KOPT-K1 (cell line): ENCODE data around the gene ATG10.

Source experiments
- H3K27ac ChIP-seq: fragments of 200-600 bp; sonication (generic); 2 replicates; pipeline ENCODE4 v1.5.1; 2016; ENCODE audit warnings: antibody characterized with exemption, mild to moderate bottlenecking, low read depth, low read length; ENCODE audit not compliant: poor library complexity, severe bottlenecking
- H3K36me3 ChIP-seq: fragments of 200-600 bp; sonication (generic); 2 replicates; pipeline ENCODE4 v1.5.1; 2017; ENCODE audit warnings: antibody characterized with exemption, mild to moderate bottlenecking, low read length, moderate library complexity; ENCODE audit not compliant: insufficient read depth
- H3K9me3 ChIP-seq: fragments of 200-600 bp; sonication (generic); 2 replicates; pipeline ENCODE4 v1.5.1; 2017; ENCODE audit warnings: antibody characterized with exemption, low read length, mild to moderate bottlenecking; ENCODE audit not compliant: insufficient read depth, poor library complexity, severe bottlenecking

The ATG10 gene

GRCh38 chr5:82150559-82150958 lies 178.7 kb downstream of the ATG10 start:
- H3K27ac ChIP-seq = no peak overlapping the region
- no peaks in the 10 kb centered on the region for H3K9me3 ChIP-seq
- H3K36me3 ChIP-seq = no peaks in the 10 kb centered on the region

- H3K36me3 ChIP-seq = no peaks in the 10 kb centered on the region
- H3K9me3 ChIP-seq = no peaks in the 10 kb centered on the region
- H3K27ac ChIP-seq = no peak overlapping the region
Measured at GRCh38 chr5:82151204-82151603, 179.4 kb downstream of the ATG10 start.

- Histone ChIP-seq H3K36me3 (no peaks in the 10 kb centered on the region), H3K9me3 (no peaks in the 10 kb centered on the region), H3K27ac (no peak overlapping the region)
Measured at GRCh38 chr5:82151662-82152061, 179.8 kb downstream of the ATG10 start.

GRCh38 chr5:82152978-82153481 lies 181.2 kb downstream of the ATG10 start:
- H3K27ac ChIP-seq = no peak overlapping the region
- no peaks in the 10 kb centered on the region for H3K36me3 ChIP-seq
- H3K9me3 ChIP-seq = no peaks in the 10 kb centered on the region

GRCh38 chr5:82154776-82155175 lies 183.0 kb downstream of the ATG10 start:
- Histone ChIP-seq H3K27ac (no peak overlapping the region), H3K36me3 (no peaks in the 10 kb centered on the region), H3K9me3 (no peaks in the 10 kb centered on the region)

- Histone ChIP-seq H3K9me3 (no peaks in the 10 kb centered on the region), H3K27ac (no peak overlapping the region), H3K36me3 (no peaks in the 10 kb centered on the region)
Measured at GRCh38 chr5:82155305-82155704, 183.5 kb downstream of the ATG10 start.

- Histone ChIP-seq H3K9me3 (no peaks in the 10 kb centered on the region), H3K36me3 (no peaks in the 10 kb centered on the region), H3K27ac (no peak overlapping the region)
Measured at GRCh38 chr5:82156874-82157273, 185.1 kb downstream of the ATG10 start.

GRCh38 chr5:82158755-82159413 lies 187.1 kb downstream of the ATG10 start:
- Histone ChIP-seq H3K27ac (no peak overlapping the region), H3K36me3 (no peaks in the 10 kb centered on the region), H3K9me3 (no peaks in the 10 kb centered on the region)

GRCh38 chr5:82160948-82161347 lies 189.1 kb downstream of the ATG10 start:
- H3K9me3 ChIP-seq = no peaks in the 10 kb centered on the region
- no peaks in the 10 kb centered on the region for H3K36me3 ChIP-seq
- no peak overlapping the region for H3K27ac ChIP-seq

GRCh38 chr5:82162573-82162972 lies 190.8 kb downstream of the ATG10 start:
- no peak overlapping the region for H3K27ac ChIP-seq

GRCh38 chr5:82163452-82164175 lies 191.8 kb downstream of the ATG10 start:
- Histone ChIP-seq H3K36me3 (no peaks in the 10 kb centered on the region), H3K9me3 (no peaks in the 10 kb centered on the region), H3K27ac (no peak overlapping the region)

More at GRCh38 chr5:82162573-82162972, 190.8 kb downstream of the ATG10 start:
- H3K9me3 ChIP-seq = no peaks in the 10 kb centered on the region
- H3K36me3 ChIP-seq = no peaks in the 10 kb centered on the region

GRCh38 chr5:82164176-82164976 lies 192.6 kb downstream of the ATG10 start:
- Histone ChIP-seq H3K9me3 (no peaks in the 10 kb centered on the region), H3K27ac (no peak overlapping the region), H3K36me3 (no peaks in the 10 kb centered on the region)

GRCh38 chr5:82164977-82165713 lies 193.3 kb downstream of the ATG10 start:
- no peak overlapping the region for H3K27ac ChIP-seq
- no peaks in the 10 kb centered on the region for H3K9me3 ChIP-seq
- H3K36me3 ChIP-seq = no peaks in the 10 kb centered on the region

- no peaks in the 10 kb centered on the region for H3K9me3 ChIP-seq
- no peaks in the 10 kb centered on the region for H3K36me3 ChIP-seq
- H3K27ac ChIP-seq = no peak overlapping the region
Measured at GRCh38 chr5:82165740-82166530, 194.1 kb downstream of the ATG10 start.
